ENCODE data around the gene COL4A2.

The COL4A2 gene

DNA sequence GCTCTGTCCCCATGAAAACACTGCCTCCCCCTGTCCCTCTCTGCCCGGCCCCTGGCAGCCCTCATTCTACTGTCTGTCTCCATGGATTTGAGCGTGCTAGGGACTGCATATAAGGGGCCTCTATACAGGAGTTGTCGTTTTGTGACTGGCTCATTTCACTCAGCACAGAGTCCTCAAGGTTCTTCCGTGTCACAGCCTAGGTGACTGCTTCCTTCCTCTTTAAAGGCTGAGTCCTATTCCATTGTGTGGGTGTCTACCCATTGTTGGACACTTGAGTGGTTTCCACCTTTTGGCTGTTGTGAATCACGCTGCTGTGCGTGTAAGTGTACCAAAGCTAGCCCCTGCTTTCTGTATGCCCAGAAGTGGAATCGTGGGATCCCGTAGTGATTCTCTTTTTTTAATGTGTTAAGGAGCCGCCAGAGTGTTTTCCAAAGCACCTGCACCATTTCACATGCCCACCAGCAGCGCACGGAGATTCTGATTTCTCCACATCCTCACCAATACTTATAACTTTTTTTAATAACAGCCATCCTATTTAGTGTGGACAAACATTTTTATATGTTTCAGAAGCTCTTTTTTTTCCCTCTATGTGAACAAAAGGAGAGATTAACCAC, 116.7 kb downstream of the COL4A2 start:
- Histone ChIP-seq H3K4me1 (ENCODE audit: control insufficient read depth, insufficient read depth, low read length) (no peaks in the 10 kb centered on the region), H3K36me3 (ENCODE audit: control insufficient read depth in 2 of 2, insufficient read depth in 1 of 2, low read length in 2 of 2) (no peaks in the 10 kb centered on the region), H3K9me3 (ENCODE audit: control insufficient read depth, insufficient read depth, low read depth, low read length) (no peaks in the 10 kb centered on the region), H3K4me3 (ENCODE audit: low read depth, low read length) (no peak overlapping the region), H3K27ac (ENCODE audit: extremely low read depth, low read depth, low read length) (no peak overlapping the region)
- CTCF ChIA-PET, result interaction anchor here (0.6 kb wide), 1 partner anchor 228 kb away, joined by 3 read pairs; no protein-coding TSS in a partner anchor
- POLR2A ChIA-PET, result no interaction called here
- no peak for TF ChIP-seq ZNF416 (tag by site-specific recombination; IDR thresholded peaks at IDR 0.05)
- TF ChIP-seq, protein P1, sequence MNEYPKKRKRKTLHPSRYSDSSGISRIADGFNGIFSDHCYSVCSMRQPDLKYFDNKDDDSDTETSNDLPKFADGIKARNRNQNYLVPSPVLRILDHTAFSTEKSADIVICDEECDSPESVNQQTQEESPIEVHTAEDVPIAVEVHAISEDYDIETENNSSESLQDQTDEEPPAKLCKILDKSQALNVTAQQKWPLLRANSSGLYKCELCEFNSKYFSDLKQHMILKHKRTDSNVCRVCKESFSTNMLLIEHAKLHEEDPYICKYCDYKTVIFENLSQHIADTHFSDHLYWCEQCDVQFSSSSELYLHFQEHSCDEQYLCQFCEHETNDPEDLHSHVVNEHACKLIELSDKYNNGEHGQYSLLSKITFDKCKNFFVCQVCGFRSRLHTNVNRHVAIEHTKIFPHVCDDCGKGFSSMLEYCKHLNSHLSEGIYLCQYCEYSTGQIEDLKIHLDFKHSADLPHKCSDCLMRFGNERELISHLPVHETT (tag by site-specific recombination; IDR thresholded peaks at IDR 0.05), result no peak
- TF ChIP-seq, protein P2, sequence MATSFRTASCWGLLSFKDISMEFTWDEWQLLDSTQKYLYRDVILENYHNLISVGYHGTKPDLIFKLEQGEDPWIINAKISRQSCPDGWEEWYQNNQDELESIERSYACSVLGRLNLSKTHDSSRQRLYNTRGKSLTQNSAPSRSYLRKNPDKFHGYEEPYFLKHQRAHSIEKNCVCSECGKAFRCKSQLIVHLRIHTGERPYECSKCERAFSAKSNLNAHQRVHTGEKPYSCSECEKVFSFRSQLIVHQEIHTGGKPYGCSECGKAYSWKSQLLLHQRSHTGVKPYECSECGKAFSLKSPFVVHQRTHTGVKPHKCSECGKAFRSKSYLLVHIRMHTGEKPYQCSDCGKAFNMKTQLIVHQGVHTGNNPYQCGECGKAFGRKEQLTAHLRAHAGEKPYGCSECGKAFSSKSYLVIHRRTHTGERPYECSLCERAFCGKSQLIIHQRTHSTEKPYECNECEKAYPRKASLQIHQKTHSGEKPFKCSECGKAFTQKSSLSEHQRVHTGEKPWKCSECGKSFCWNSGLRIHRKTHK (tag by site-specific recombination; IDR thresholded peaks at IDR 0.05), result no peak
- TF ChIP-seq ZNF223 (tag by site-specific recombination; IDR thresholded peaks at IDR 0.05), result no peak
- TF ChIP-seq ZNF658 (tag by site-specific recombination; IDR thresholded peaks at IDR 0.05), result no peak
- TF ChIP-seq, protein P3, sequence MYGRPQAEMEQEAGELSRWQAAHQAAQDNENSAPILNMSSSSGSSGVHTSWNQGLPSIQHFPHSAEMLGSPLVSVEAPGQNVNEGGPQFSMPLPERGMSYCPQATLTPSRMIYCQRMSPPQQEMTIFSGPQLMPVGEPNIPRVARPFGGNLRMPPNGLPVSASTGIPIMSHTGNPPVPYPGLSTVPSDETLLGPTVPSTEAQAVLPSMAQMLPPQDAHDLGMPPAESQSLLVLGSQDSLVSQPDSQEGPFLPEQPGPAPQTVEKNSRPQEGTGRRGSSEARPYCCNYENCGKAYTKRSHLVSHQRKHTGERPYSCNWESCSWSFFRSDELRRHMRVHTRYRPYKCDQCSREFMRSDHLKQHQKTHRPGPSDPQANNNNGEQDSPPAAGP (tag by site-specific recombination; IDR thresholded peaks at IDR 0.05), result no peak
- TF ChIP-seq, protein P4, sequence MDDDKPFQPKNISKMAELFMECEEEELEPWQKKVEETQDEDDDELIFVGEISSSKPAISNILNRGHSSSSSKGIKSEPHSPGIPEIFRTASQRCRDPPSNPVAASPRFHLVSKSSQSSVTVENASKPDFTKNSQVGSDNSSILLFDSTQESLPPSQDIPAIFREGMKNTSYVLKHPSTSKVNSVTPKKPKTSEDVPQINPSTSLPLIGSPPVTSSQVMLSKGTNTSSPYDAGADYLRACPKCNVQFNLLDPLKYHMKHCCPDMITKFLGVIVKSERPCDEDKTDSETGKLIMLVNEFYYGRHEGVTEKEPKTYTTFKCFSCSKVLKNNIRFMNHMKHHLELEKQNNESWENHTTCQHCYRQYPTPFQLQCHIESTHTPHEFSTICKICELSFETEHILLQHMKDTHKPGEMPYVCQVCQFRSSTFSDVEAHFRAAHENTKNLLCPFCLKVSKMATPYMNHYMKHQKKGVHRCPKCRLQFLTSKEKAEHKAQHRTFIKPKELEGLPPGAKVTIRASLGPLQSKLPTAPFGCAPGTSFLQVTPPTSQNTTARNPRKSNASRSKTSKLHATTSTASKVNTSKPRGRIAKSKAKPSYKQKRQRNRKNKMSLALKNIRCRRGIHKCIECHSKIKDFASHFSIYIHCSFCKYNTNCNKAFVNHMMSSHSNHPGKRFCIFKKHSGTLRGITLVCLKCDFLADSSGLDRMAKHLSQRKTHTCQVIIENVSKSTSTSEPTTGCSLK (tag by site-specific recombination; IDR thresholded peaks at IDR 0.05), result no peak
- no peak for TF ChIP-seq KLF10 (tag by site-specific recombination; IDR thresholded peaks at IDR 0.05)
- TF ChIP-seq ZNF776 (tag by site-specific recombination; IDR thresholded peaks at IDR 0.05; ENCODE audit: borderline replicate concordance), result no peak
- no peak for TF ChIP-seq ZNF585B (tag by site-specific recombination; IDR thresholded peaks at IDR 0.05)
- TF ChIP-seq ZNF19 (tag by site-specific recombination; IDR thresholded peaks at IDR 0.05; ENCODE audit: low read depth), result no peak
- no peak for TF ChIP-seq ZNF423 (tag by site-specific recombination; IDR thresholded peaks at IDR 0.05)
- no peak for TF ChIP-seq ZNF521 (tag by site-specific recombination; IDR thresholded peaks at IDR 0.05)
- no peak for TF ChIP-seq ZNF391 (tag by site-specific recombination; IDR thresholded peaks at IDR 0.05; ENCODE audit: borderline replicate concordance, low read depth)
- TF ChIP-seq SP3 (tag by site-specific recombination; IDR thresholded peaks at IDR 0.05), result no peak
- TF ChIP-seq GLIS1 (tag by site-specific recombination; IDR thresholded peaks at IDR 0.05), result no peak
- TF ChIP-seq ZNF133 (tag by site-specific recombination; IDR thresholded peaks at IDR 0.05), result no peak

DNA sequence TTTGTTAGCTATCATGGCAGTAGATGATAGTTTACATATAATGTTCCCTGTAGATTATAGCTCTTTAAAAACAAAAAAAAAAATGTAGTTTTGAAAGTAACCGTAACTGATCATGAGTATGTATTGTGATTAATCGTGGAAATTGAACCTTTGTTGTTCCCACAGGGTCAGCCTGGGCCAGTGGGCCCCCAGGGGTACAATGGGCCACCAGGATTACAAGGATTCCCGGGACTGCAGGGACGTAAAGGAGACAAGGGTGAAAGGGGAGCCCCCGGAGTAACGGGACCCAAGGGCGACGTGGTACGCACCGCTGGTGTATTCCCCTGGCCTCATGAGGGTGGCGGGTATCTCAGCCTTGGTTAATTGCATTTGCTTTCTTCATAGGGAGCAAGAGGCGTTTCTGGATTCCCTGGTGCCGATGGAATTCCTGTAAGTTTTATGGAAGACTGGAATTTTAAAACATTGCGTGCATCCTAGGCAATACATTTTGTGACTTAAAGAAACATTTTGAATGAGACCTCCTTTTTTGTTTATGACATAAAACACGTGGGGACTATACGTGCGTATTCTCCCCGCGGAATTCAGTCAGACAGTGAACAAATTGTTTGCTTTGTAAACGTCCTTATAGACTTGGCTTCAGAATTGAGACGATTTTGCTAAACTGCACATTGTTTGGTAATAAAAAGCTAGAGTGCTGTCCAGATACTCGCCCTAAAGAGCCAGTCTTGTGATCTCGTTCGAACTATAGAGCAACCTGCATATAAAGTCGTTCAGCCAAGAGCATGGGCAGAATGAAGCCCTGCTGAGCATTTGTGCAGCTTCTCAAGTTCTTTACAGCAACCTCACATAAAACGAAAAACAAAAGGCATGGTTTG, 117.7 kb downstream of the COL4A2 start:
- no peaks in the 10 kb centered on the region for H3K4me1 ChIP-seq (ENCODE audit: control insufficient read depth, insufficient read depth, low read length)
- POLR2A ChIA-PET, result no interaction called here

More for the DNA sequence above, 117.7 kb downstream of the COL4A2 start:
- no peaks in the 10 kb centered on the region for H3K9me3 ChIP-seq (ENCODE audit: control insufficient read depth, insufficient read depth, low read depth, low read length)
- H3K27ac ChIP-seq (ENCODE audit: extremely low read depth, low read depth, low read length), result no peak overlapping the region
- TF ChIP-seq ZNF423 (tag by site-specific recombination; IDR thresholded peaks at IDR 0.05) (0 out of 2 replicates have a peak, but pooled peaks have one; percentile 47), KLF7 (tag by site-specific recombination; IDR thresholded peaks at IDR 0.05; ENCODE audit: borderline replicate concordance) (no peak)
- TF ChIP-seq, protein P5, sequence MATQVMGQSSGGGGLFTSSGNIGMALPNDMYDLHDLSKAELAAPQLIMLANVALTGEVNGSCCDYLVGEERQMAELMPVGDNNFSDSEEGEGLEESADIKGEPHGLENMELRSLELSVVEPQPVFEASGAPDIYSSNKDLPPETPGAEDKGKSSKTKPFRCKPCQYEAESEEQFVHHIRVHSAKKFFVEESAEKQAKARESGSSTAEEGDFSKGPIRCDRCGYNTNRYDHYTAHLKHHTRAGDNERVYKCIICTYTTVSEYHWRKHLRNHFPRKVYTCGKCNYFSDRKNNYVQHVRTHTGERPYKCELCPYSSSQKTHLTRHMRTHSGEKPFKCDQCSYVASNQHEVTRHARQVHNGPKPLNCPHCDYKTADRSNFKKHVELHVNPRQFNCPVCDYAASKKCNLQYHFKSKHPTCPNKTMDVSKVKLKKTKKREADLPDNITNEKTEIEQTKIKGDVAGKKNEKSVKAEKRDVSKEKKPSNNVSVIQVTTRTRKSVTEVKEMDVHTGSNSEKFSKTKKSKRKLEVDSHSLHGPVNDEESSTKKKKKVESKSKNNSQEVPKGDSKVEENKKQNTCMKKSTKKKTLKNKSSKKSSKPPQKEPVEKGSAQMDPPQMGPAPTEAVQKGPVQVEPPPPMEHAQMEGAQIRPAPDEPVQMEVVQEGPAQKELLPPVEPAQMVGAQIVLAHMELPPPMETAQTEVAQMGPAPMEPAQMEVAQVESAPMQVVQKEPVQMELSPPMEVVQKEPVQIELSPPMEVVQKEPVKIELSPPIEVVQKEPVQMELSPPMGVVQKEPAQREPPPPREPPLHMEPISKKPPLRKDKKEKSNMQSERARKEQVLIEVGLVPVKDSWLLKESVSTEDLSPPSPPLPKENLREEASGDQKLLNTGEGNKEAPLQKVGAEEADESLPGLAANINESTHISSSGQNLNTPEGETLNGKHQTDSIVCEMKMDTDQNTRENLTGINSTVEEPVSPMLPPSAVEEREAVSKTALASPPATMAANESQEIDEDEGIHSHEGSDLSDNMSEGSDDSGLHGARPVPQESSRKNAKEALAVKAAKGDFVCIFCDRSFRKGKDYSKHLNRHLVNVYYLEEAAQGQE (tag by site-specific recombination; IDR thresholded peaks at IDR 0.05), result 0 out of 2 replicates have a peak, but pooled peaks have one; percentile 30
- TF ChIP-seq, protein P6, sequence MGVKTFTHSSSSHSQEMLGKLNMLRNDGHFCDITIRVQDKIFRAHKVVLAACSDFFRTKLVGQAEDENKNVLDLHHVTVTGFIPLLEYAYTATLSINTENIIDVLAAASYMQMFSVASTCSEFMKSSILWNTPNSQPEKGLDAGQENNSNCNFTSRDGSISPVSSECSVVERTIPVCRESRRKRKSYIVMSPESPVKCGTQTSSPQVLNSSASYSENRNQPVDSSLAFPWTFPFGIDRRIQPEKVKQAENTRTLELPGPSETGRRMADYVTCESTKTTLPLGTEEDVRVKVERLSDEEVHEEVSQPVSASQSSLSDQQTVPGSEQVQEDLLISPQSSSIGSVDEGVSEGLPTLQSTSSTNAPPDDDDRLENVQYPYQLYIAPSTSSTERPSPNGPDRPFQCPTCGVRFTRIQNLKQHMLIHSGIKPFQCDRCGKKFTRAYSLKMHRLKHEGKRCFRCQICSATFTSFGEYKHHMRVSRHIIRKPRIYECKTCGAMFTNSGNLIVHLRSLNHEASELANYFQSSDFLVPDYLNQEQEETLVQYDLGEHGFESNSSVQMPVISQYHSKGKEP (tag by site-specific recombination; IDR thresholded peaks at IDR 0.05), result peak; percentile 22; the same call in 1 of the 2 replicates
- H3K4me3 ChIP-seq (ENCODE audit: low read depth, low read length), result no peak overlapping the region
- H3K36me3 ChIP-seq (ENCODE audit: control insufficient read depth in 2 of 2, insufficient read depth in 1 of 2, low read length in 2 of 2), result peaks cover 0 to 2% of the 10 kb centered on the region in 2 experiments; a peak in 1 of 3 replicates
- CTCF ChIA-PET, result interaction anchor here (0.6 to 0.7 kb wide), 2 partner anchors 153 to 227 kb away, joined by 3 read pairs; no protein-coding TSS in a partner anchor
